ENCODE data around the gene HIF1A. TPM values are rescaled to one million over a fixed set of nuclear protein-coding genes. Genes with fewer than 3 reads are reported as not detected.

HIF1A gene
- total RNA-seq, 3 donors from 2014 or later = 66.9 to 112 (median 71.6) TPM

GRCh38 chr14:61678975-61679374, 16.3 kb upstream of the HIF1A start:
- DNase-seq (no peak), ATAC-seq (no peak)
- intact Hi-C loops (cut with DNase I, micrococcal nuclease) = no loop called here
- no peaks in the 10 kb centered on the region for H3K4me1 ChIP-seq (ENCODE audit: low read depth)
- H3K4me3 ChIP-seq = no peak overlapping the region
- no peaks in the 10 kb centered on the region for H3K9me3 ChIP-seq
- TF ChIP-seq CTCF (IDR thresholded peaks at IDR 0.05) = no peak
- no peaks in the 10 kb centered on the region for H3K36me3 ChIP-seq (ENCODE audit: low read depth)

GRCh38 chr14:61681413-61681812, 13.9 kb upstream of the HIF1A start:
- Histone ChIP-seq H3K4me3 (no peak overlapping the region), H3K4me1 (ENCODE audit: low read depth) (no peaks in the 10 kb centered on the region), H3K9me3 (no peaks in the 10 kb centered on the region), H3K36me3 (ENCODE audit: low read depth) (no peaks in the 10 kb centered on the region)
- ATAC-seq (peak; percentile 91), DNase-seq (no peak)
- TF ChIP-seq CTCF (IDR thresholded peaks at IDR 0.05) = no peak
- intact Hi-C loops (cut with DNase I, micrococcal nuclease) = no loop called here

GRCh38 chr14:61683108-61683507, 12.2 kb upstream of the HIF1A start:
- H3K4me1 ChIP-seq (ENCODE audit: low read depth) = no peaks in the 10 kb centered on the region
- no peaks in the 10 kb centered on the region for H3K36me3 ChIP-seq (ENCODE audit: low read depth)
- intact Hi-C loops (cut with DNase I, micrococcal nuclease) = no loop called here
- TF ChIP-seq CTCF (IDR thresholded peaks at IDR 0.05) = no peak
- H3K4me3 ChIP-seq = no peak overlapping the region
- ATAC-seq (no peak), DNase-seq (no peak)
- no peaks in the 10 kb centered on the region for H3K9me3 ChIP-seq

- Histone ChIP-seq H3K4me1 (ENCODE audit: low read depth) (no peaks in the 10 kb centered on the region), H3K4me3 (no peak overlapping the region), H3K36me3 (ENCODE audit: low read depth) (peaks cover 2% of the 10 kb centered on the region), H3K9me3 (no peaks in the 10 kb centered on the region)
- intact Hi-C loops (cut with DNase I, micrococcal nuclease) = no loop called here
- DNase-seq (no peak), ATAC-seq (no peak)
- no peak for TF ChIP-seq CTCF (IDR thresholded peaks at IDR 0.05)
Measured at GRCh38 chr14:61690039-61690438, 5.3 kb upstream of the HIF1A start.

GRCh38 chr14:61690982-61691381, 4.3 kb upstream of the HIF1A start:
- DNase-seq = no peak
- intact Hi-C loops (cut with DNase I, micrococcal nuclease) = no loop called here
- H3K36me3 ChIP-seq (ENCODE audit: low read depth) = peaks cover 3% of the 10 kb centered on the region
- H3K4me1 ChIP-seq (ENCODE audit: low read depth) = no peaks in the 10 kb centered on the region
- no peak overlapping the region for H3K4me3 ChIP-seq
- TF ChIP-seq CTCF (IDR thresholded peaks at IDR 0.05) = no peak
- no peak for ATAC-seq
- H3K9me3 ChIP-seq = no peaks in the 10 kb centered on the region

- DNase-seq = no peak
- Histone ChIP-seq H3K36me3 (ENCODE audit: low read depth) (peaks cover 3% of the 10 kb centered on the region), H3K9me3 (no peaks in the 10 kb centered on the region), H3K4me3 (no peak overlapping the region), H3K4me1 (ENCODE audit: low read depth) (no peaks in the 10 kb centered on the region)
- no peak for ATAC-seq
- intact Hi-C loops (cut with DNase I, micrococcal nuclease) = no loop called here
- no peak for TF ChIP-seq CTCF (IDR thresholded peaks at IDR 0.05)
Measured at GRCh38 chr14:61691495-61691894, 3.8 kb upstream of the HIF1A start.

Measured in mucosa of descending colon (tissue), 3 donors.